Superior temporal gyrus (tissue), 1 donor: ENCODE data around the gene YTHDF2.

Experiments
- DNase-seq: peaks from one replicate; pipeline ENCODE4 v3.0.0-alpha.2; 2016; ENCODE audit errors: extremely low spot score

Gene YTHDF2

DNA sequence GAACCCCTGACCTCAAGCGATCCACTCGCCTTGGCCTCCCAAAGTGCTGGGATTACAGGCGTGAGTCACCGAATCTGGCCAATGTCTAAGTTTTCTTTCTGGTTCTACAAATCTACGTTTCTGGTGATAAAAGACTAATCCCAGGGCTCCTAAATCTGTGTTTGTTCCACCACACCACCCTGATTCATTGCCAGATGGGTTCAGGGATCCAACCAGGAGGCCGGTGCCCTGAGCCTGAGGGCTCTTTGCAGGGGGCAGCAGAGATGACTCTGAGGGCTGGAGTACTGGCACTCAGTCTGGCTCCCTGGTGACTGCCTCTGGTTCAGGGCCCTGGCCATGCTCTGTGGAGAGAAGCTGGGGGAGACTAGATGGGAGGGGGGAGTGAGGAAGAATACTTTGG lies 64.7 kb downstream of the YTHDF2 start:
- no peak for DNase-seq

GRCh38 chr1:28803051-28803450 lies 66.3 kb downstream of the YTHDF2 start:
- no peak for DNase-seq

GRCh38 chr1:28803662-28804061 lies 66.9 kb downstream of the YTHDF2 start:
- no peak for DNase-seq

DNA sequence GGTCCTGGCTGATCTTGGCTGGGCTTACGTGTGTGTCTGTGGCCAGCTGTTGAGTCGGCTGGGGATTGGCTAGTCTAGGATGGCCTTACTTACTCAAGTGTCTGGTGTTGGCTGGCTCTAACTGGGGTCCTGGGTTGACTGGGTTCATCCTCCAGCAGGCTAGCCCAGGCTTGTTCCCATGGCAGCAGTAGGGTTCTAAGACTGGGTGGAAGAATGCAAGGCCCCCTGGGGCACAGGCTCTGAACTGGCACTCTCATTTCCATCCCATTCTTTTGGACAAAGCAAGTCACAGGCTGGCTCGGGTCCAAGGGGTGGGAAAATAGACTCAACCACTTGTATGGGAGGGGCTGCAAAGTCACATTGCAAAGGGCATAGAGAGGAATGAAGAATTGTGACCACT lies 67.3 kb downstream of the YTHDF2 start:
- DNase-seq, result no peak

DNA sequence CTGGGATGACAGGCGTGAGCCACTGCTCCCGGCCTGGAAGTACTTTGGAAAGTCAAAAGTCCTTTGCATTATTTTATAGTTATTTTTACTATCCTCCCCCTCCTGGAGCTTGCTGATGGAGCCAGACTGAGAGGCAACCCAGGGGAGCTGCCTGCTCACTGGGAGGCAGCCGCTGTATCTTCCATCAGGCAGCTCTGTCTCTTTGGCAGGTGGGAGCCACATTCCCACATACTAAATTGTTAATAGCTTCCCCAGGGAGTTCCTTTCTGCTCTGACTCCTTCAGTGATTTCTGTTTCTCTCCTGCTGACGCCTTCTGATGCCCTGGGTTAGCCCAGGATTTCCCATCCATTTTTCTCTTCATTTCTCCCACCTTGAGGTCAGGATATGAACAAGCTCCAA lies 70.3 kb downstream of the YTHDF2 start:
- DNase-seq, result no peak

- DNase-seq, result no peak
Measured at GRCh38 chr1:28807986-28808385, 71.2 kb downstream of the YTHDF2 start.

- no peak for DNase-seq
Measured at GRCh38 chr1:28811369-28811765, 74.6 kb downstream of the YTHDF2 start.

DNA sequence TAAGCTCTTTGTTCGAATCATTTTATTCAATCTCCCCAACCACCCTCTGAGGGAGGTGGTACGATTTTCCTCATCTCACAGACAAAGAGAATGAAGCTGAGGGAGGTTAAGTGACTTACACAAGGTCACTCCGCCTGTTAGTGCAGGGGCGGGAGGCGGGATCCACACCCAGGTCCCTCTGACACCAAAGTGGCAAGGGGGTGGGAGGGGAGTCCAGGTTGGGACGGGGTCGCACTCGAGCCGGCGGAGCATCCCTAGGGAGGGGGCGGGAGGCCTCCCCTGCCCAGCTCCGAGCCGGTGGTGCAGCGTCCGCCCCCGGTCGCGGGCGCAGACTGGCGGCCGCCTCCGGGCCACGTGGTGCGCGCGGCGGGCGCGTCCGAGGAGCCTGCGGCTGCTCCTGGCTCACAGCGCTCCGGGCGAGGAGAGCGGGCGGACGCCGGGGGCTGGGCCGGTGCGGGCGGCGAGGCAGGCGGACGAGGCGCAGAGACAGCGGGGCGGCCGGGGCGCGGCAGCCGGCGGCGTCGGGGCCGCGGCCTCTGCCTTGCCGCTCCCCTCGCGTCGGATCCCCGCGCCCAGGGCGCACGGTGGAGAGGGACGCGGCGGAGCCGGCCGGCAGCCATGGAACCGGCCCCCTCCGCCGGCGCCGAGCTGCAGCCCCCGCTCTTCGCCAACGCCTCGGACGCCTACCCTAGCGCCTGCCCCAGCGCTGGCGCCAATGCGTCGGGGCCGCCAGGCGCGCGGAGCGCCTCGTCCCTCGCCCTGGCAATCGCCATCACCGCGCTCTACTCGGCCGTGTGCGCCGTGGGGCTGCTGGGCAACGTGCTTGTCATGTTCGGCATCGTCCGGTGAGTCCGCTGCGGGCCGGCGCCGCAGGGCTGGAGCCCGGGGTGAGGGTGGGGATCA lies 75.3 kb downstream of the YTHDF2 start, which contains the start of gene OPRD1:
TSS of gene OPRD1 (plus strand) at position 405 of the 903 bp plus-strand sequence. CDS start at position 619, 214 bp downstream.
- no peak for DNase-seq

- DNase-seq, result no peak
Measured at GRCh38 chr1:28812669-28813468, 76.1 kb downstream of the YTHDF2 start.

GRCh38 chr1:28813931-28814465 lies 77.3 kb downstream of the YTHDF2 start:
- DNase-seq, result no peak

DNA sequence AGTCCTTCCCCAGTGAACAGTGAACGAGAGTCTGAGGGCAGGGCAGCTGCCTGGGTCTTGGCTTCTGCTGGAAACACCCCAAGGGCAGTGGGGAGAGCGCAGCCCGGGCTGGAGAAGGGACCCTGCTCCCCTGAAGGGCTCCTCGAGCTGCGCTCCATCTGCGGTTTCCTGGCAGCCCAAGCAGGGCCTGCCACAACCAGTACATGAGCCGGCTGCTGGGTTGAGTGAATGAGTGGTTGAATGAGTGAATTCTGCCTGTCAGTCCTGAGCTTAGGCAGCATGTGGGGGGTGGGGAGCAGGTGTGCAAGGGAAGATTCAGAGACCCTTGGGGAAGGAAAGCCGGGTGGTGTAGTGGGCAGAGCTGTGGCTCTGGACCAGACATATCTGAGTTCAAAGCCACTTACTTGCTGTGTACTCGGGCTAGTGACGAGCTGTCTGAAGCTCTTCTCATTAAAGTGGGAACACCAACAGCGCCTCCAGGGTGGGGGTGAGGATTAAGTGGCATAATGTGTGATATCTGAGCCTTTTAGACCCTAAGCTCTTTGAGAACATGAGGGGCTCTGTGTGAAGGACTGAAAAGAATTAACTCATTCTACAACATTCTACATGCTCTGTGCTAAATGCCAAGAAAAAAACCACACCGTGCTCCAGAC lies 78.9 kb downstream of the YTHDF2 start:
- no peak for DNase-seq

- DNase-seq, result no peak
Measured at GRCh38 chr1:28817133-28817532, 80.4 kb downstream of the YTHDF2 start.

GRCh38 chr1:28819020-28819419 lies 82.3 kb downstream of the YTHDF2 start:
- DNase-seq, result no peak
